Right cardiac atrium (tissue), 5 donors: ENCODE data around the gene PACRG. TPM values are rescaled to one million over a fixed set of nuclear protein-coding genes. Genes with fewer than 3 reads are reported as not detected.

Experiments
- ATAC-seq, 2 donors: fragments of 200-7000 bp; cut with Tn5 transposase; one replicate each; pipeline versions ENCODE4 v1.8.0 to v1.9.1; 2020; ENCODE audit warnings: moderate library complexity in 2 of 2, mild to moderate bottlenecking in 1 of 2
- DNase-seq, 3 donors: peaks; one replicate each; pipeline ENCODE4 v3.0.0-alpha.2; 2020
- H3K27ac ChIP-seq: one replicate; pipeline ENCODE4 v1.5.1; 2013; ENCODE audit warnings: mild to moderate bottlenecking, low read length, control low read depth, moderate library complexity
- H3K27me3 ChIP-seq: one replicate; pipeline ENCODE4 v1.6.1; 2013; ENCODE audit not compliant: control insufficient read depth, insufficient read depth
- H3K4me1 ChIP-seq: one replicate; pipeline ENCODE4 v1.6.1; 2013; ENCODE audit warnings: low read length; ENCODE audit not compliant: control insufficient read depth, insufficient read depth
- H3K4me3 ChIP-seq: one replicate; pipeline ENCODE4 v1.5.1; 2013; ENCODE audit warnings: low read length, control low read depth
- H3K9me3 ChIP-seq: one replicate; pipeline ENCODE4 v1.6.1; 2013; ENCODE audit warnings: low read length; ENCODE audit not compliant: control insufficient read depth
- WGBS: extraction: QIAGEN DNeasy Blood & Tissue Kit; methylation state at CpG from one replicate; pipeline ENCODE4 v1.1.7; 2013; 5-methylcytosine and 5-hydroxymethylcytosine counted together
- intact Hi-C, 4 donors: fragments of 100-400 bp; cut with DNase I; formaldehyde crosslinking; loops; one replicate each; pipeline versions ENCODE4 v1.11.0 to v1.14.0; 2022 to 2023
- polyA plus RNA-seq: library from polyadenylated mRNA; stranded (reverse); fragments of 200-250 nt; gene quantifications from one replicate; pipeline ENCODE4 v1.2.3, GENCODE V29; 2013
- total RNA-seq, 4 donors: library from RNA; stranded (reverse); fragmentation: NEBNext Ultra II Directional; extraction: Animal tissue kit (Norgen Biotek cat#: 25700); gene quantifications; one replicate each; pipeline ENCODE4 v1.2.1, GENCODE V29; 2021
- donor health status: healthy with polysubstance abuse.
- donor health status: DM: no; HTN: yes; CAD: no.
- donor health status: DM: no; HTN: no; CAD: no.
- donor health status: DM: no; HTN: yes; CAD: no; lungs with severe emphysema.
- donor health status: DM: yes; HTN: yes; CAD: no.

The PACRG gene
- total and polyA plus RNA-seq, 5 donors = 3.9 to 9.4 (median 4.9) TPM

DNA sequence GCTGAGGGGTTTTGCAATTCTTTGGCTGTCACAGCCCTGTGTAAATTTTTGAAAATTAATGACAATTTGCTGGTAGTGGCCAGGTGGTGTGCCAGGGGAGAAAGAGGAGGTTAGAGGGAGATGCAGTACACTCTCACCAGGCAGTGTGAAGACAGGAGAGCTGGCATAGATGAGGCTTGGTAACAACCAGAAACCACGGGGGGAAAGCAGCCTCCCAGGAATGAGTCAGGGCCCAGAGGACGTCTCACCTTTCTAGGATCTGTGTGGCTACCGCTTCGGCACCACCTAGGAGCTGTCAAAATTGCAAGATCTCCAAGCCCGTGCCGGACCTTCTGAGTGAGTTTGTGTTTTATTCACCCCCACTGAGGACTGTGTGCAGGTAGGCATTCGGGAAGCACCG lies 171.4 kb downstream of the PACRG start:
- no peak for ATAC-seq
- intact Hi-C loops = no loop called here
- WGBS = 65% methylated on average over 8 of the region's 8 CpGs

DNA sequence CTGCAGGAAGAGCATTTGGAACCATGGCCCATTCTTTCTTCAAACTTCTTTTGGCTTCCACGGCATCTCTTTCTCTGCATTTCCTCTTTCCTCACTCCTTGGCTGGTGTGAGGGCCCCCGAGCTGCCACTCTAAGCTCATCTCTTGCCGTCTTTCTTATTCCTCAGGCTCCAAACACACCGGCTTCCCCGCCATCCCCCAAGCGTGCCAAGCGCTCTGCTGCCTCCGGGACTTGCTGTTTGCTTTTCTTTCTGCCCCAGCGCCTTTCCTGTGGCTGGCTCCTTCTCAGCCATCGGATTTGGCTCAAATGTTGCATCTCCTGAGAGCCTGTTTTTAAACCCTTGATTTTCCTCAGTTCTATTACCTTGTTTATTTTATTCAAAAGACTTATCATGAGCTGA lies 172.7 kb downstream of the PACRG start:
- intact Hi-C loops = no loop called here
- ATAC-seq (no peak), DNase-seq (no peak)
- H3K9me3 ChIP-seq = no peaks in the 10 kb centered on the region
- no peaks in the 10 kb centered on the region for H3K27me3 ChIP-seq
- H3K4me3 ChIP-seq = no peak overlapping the region
- WGBS = 93% methylated on average over 10 of the region's 10 CpGs
- H3K27ac ChIP-seq = no peak overlapping the region
- no peaks in the 10 kb centered on the region for H3K4me1 ChIP-seq

More for the DNA sequence above, 171.4 kb downstream of the PACRG start:
- Histone ChIP-seq H3K4me3 (no peak overlapping the region), H3K27me3 (no peaks in the 10 kb centered on the region), H3K4me1 (no peaks in the 10 kb centered on the region), H3K9me3 (no peaks in the 10 kb centered on the region), H3K27ac (no peak overlapping the region)
- DNase-seq = no peak

DNA sequence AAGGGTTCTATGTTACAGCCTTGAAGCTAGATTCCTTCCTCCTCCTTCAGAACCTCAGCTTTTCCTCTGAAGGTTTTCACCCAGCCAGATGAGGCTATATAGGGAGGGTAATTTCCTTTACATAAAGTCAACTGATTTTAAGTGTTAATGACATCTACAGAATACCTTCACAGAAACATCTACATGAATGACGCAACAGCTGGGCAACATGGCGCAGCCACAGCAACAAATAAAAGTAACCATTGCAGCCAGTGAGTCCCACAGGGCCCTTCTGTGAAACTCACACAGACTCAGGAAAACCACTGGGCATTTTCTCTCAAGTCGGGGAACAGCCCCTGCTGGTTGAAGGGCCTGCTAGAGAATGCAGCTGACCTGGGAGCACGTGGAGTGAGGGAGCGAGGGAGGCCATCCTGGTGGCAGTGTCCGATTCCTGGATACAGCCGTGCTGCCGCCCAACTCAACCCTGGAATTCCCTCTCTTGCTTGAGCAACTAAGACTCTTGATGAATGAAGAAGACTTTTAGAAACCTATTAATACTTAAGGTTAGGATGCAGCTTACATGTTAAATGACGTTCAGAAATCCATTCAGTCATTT lies 176.4 kb downstream of the PACRG start:
- intact Hi-C loops = no loop called here
- WGBS = 92% methylated on average over 9 of the region's 9 CpGs

DNA sequence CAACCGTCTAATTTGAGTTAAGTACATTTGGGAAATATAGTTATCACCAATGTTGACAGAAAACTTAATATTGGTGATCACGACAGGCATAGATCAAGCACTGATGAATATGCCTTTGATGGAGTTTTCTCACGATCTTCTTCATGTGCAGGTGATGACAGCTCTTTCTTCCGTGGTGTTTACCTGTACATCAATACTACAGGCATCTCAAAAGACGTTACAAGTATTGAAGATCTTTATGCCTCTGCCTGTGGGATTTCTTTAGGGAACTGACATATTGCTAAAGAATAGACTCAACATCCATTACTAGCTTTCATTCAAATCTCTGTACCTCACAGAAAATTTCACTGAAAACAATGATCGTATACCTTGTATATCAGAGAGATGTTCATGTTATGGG lies 178.7 kb downstream of the PACRG start:
- intact Hi-C loops = no loop called here
- WGBS = 76% methylated on average over 6 of the region's 6 CpGs
- ATAC-seq = no peak
- no peaks in the 10 kb centered on the region for H3K9me3 ChIP-seq
- no peak overlapping the region for H3K4me3 ChIP-seq
- no peak for DNase-seq
- no peak overlapping the region for H3K27ac ChIP-seq
- peaks cover 3% of the 10 kb centered on the region for H3K27me3 ChIP-seq
- H3K4me1 ChIP-seq = no peaks in the 10 kb centered on the region

More for the DNA sequence above, 176.4 kb downstream of the PACRG start:
- Histone ChIP-seq H3K9me3 (no peaks in the 10 kb centered on the region), H3K27me3 (peaks cover 3% of the 10 kb centered on the region), H3K4me3 (no peak overlapping the region), H3K4me1 (no peaks in the 10 kb centered on the region), H3K27ac (no peak overlapping the region)
- ATAC-seq (no peak), DNase-seq (no peak)

DNA sequence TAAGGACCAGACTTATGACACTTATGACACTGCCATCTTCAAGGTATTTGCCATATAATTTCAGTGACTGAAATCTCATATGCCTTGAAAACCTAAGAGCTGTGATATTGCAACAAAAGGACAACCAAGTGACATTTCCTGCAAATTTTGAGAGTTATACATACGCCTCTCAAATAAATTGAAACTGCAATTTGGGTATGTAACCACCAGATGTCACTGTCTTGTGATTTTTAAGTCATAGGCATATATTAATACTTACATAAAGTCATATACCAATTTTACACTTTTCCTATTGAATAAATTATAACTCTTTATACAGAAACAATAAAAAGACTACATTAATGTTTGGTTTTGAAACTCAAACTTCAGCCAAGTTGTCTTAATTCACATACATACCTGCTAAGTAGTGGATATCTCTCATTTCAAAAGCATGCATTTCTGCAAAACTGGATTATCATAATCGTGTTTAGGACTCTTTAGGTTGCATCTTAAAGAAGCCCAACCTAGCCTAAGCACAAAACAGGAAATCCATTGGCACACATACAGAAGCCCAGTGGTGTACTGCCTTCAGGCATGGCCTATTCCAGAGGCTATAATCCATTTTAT lies 180.2 kb downstream of the PACRG start:
- WGBS = 73% methylated on average over 2 of the region's 2 CpGs
- Histone ChIP-seq H3K27me3 (peaks cover 3% of the 10 kb centered on the region), H3K27ac (no peak overlapping the region), H3K4me3 (no peak overlapping the region), H3K4me1 (no peaks in the 10 kb centered on the region), H3K9me3 (no peaks in the 10 kb centered on the region)
- DNase-seq = no peak
- intact Hi-C loops = no loop called here
- ATAC-seq = no peak

DNA sequence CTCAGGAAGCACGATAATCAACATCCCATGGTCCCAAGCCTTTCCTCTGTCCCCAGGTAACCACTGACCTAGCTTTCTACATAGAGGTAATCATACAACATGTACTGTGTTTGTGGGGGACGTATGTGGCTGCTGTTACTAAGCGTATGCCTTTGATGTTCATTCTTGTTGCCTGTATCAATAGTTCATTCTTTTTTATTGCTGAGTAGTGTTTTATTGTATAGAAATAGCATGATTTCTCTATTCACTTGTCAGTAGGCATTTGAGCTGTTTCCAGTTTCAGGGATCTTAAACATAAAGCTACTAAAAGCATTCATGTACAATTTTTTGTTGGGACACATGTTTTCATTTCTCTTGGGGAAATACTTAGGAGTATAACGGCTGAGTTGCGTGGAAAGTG lies 185.4 kb downstream of the PACRG start:
- no peaks in the 10 kb centered on the region for H3K27me3 ChIP-seq
- WGBS = 90% methylated on average over 5 of the region's 5 CpGs
- no peaks in the 10 kb centered on the region for H3K9me3 ChIP-seq
- H3K4me1 ChIP-seq = no peaks in the 10 kb centered on the region
- ATAC-seq (no peak), DNase-seq (no peak)
- H3K27ac ChIP-seq = no peak overlapping the region
- no peak overlapping the region for H3K4me3 ChIP-seq
- intact Hi-C loops = no loop called here

DNA sequence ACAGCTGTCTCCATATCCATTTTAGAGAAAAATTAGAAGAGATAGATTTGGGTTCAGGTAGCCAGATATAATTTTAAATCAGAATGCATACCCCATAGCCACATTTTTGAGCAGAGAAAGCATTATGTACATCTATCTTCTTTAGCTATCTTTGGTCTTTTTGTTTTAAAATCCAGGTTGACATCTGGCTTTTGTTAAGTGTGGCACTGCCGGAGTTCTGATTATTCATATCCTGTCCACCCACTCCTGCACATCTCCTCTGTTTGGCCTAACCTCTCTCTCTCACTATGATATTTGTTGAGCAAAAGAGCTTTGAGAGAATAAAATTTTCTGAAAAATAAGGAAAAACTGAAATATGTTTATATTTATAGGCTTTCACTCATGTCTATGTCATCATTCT lies 189.7 kb downstream of the PACRG start:
- H3K27ac ChIP-seq = no peak overlapping the region
- H3K4me3 ChIP-seq = no peak overlapping the region
- no peaks in the 10 kb centered on the region for H3K27me3 ChIP-seq
- no peaks in the 10 kb centered on the region for H3K4me1 ChIP-seq
- intact Hi-C loops = no loop called here
- DNase-seq (no peak), ATAC-seq (no peak)
- H3K9me3 ChIP-seq = no peaks in the 10 kb centered on the region
- WGBS = 48% methylated on average over 1 of the region's 1 CpG

DNA sequence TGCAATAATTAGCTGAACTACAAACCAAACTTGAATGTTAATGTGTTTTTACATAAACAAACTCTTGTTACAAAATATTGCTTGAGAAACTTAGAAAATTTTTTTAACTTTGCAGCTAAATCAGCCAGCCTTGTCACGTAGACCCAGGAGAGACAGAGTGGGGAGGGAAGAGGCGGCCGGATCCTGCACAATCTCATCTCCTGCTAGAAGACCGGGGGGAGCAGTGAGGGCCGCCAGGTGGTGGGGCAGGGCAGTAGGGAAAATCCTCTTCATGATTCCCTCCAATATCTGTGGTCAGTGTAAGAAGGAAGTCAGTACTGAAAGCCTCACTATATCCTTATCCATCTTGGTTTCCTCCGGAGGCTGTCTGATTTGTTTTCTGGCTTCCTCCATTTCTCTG lies 193.3 kb downstream of the PACRG start:
- ATAC-seq (no peak), DNase-seq (no peak)
- WGBS = 40% methylated on average over 6 of the region's 6 CpGs
- intact Hi-C loops = no loop called here
- Histone ChIP-seq H3K4me3 (no peak overlapping the region), H3K27ac (no peak overlapping the region), H3K9me3 (no peaks in the 10 kb centered on the region), H3K27me3 (no peaks in the 10 kb centered on the region), H3K4me1 (no peaks in the 10 kb centered on the region)

DNA sequence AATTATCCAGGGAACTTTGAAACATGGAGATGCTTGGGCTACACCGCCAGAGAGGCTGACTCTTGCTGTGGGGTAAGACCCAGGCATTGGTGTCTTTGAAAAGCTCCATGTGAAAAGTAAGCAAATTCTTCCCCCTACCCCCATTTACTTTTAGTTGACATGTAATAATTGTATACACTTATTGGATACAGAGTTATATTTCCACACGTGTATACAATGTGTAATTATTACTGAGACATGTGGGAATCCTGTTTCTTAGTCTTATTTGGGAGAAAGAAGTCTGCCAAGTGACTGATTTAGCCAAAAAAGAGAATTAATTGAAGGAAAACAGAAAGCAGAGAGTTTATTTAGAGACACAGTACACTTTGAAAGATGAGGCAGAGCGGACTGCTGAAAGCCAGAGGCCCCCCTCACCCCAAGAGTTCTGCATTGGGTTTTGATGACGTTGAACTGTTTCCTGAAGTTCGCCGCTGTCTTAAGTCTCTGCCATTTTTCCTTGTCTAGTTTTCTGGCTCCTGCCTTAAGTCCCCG lies 193.8 kb downstream of the PACRG start:
- H3K9me3 ChIP-seq = no peaks in the 10 kb centered on the region
- H3K27me3 ChIP-seq = no peaks in the 10 kb centered on the region
- H3K4me3 ChIP-seq = no peak overlapping the region
- intact Hi-C loops = no loop called here
- ATAC-seq = no peak
- no peak overlapping the region for H3K27ac ChIP-seq
- no peak for DNase-seq
- 71% methylated on average over 7 of the region's 7 CpGs for WGBS
- no peaks in the 10 kb centered on the region for H3K4me1 ChIP-seq

DNA sequence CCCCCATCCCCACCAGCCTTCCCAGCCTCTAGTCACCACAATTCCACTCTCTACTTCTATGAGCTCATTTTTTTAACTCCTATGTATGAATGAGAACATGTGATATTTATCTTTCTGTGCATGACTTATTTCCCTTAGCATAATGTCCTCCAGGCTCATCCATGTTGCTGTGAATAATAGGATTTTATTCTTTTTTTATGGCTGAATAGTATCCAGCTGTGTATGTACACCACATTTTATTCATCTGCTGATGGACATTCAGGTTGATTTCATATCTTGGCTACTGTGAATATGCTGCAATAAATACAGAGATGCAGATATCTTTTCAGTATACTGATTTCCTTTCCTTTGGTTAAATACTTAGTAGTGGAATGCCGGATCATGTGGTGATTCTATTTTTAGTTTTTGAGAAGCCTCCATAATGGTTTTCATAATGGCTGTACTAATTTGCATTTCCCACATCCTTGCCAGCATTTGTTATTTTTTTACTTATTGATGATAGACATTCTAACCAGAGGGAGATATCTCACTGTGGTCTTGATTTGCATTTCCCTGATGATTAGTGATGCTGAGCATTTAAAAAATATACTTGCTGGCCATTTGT lies 194.9 kb downstream of the PACRG start:
- H3K4me1 ChIP-seq = no peaks in the 10 kb centered on the region
- no peak for ATAC-seq
- 54% methylated on average over 1 of the region's 1 CpG for WGBS
- no peaks in the 10 kb centered on the region for H3K27me3 ChIP-seq
- H3K4me3 ChIP-seq = no peak overlapping the region
- H3K27ac ChIP-seq = no peak overlapping the region
- no peak for DNase-seq
- H3K9me3 ChIP-seq = no peaks in the 10 kb centered on the region
- intact Hi-C loops = no loop called here

DNA sequence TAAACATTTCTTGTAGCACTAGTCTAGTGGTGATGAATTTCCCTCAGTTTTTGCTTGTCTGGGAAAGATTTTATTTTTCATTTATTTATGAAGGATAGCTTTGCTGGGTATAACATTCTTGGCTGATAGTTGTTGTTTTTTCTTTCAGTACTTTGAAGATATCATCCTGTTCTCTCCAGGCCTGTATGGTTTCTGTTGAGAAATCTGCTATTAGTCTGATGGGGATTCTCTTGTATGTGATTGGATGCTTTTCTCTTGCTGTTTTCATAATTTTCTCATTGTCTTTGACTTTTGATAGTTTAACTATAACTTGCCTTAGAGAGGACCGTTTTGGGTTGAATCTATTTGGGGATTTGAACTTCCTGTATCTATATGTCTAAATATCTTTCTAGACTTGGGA lies 207.1 kb downstream of the PACRG start:
- H3K4me3 ChIP-seq = no peak overlapping the region
- DNase-seq (no peak), ATAC-seq (no peak)
- no peak overlapping the region for H3K27ac ChIP-seq
- H3K4me1 ChIP-seq = no peaks in the 10 kb centered on the region
- H3K9me3 ChIP-seq = no peaks in the 10 kb centered on the region
- intact Hi-C loops = no loop called here
- H3K27me3 ChIP-seq = no peaks in the 10 kb centered on the region
- 77% methylated on average over 1 of the region's 1 CpG for WGBS
